Mucosa of gallbladder (tissue), 1 donor: ENCODE results near the gene ZNF281. TPM values are rescaled to one million over a fixed set of nuclear protein-coding genes. Genes with fewer than 3 reads are reported as not detected.
A peak's percentile ranks its signal among the peaks of the same experiment; 100 is the strongest.

Experiments
- DNase-seq: peaks from one replicate; pipeline ENCODE4 v3.0.0-alpha.2; 2020; ENCODE audit warnings: low spot score
- total RNA-seq: library from RNA; stranded (reverse); gene quantifications from one replicate; pipeline ENCODE4 v1.2.1, GENCODE V29; 2021
- donor health status: DM: no; HTN: no; CAD: no.

The ZNF281 gene
- total RNA-seq, 1 donor from 2014 or later, result 11.4 TPM

DNA sequence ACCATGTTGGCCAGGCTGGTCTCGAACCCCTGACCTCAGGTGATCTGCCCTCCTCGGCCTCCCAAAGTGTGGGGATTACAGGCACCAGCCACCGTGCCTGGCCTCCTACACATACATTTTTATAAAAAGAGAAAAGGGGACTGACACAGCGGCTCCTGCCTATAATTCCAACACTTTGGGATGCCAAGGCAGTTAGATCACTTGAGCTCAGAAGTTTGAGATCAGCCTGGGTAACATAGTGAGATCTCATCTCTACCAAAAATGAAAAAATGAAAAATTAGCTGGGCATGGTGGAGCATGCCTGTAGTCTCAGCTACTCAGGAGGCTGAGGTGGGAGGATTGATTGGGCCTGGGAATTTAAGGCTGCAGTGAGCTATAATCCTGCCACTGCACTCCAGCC, 23.4 kb downstream of the ZNF281 start:
- DNase-seq, result no peak

DNA sequence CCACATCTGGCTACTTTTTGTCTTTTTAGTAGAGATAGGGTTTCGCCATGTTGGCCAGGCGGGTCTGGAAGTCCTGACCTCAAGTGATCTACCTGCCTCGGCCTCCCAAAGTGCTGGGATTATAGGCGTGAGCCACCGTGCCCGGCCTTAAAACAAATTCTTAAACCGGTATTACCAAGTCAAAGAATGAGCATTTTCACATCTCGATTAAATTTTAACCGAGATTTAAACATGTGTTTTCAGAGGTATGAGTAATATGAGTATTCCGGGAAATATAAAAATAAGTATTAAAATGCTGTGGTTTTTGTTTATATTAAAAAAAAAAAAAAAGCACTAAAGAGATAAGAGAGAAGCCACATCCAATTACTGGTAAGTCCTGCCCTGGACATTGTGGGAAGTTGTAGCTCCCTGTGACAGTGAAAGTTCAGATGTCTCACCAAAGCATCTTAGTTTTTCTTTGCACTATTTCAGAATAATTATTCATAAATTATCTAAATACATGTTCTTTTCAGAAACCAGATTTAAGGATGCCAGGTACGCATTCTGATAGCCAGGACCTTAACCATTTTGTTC, 24.9 kb downstream of the ZNF281 start:
- no peak for DNase-seq

DNA sequence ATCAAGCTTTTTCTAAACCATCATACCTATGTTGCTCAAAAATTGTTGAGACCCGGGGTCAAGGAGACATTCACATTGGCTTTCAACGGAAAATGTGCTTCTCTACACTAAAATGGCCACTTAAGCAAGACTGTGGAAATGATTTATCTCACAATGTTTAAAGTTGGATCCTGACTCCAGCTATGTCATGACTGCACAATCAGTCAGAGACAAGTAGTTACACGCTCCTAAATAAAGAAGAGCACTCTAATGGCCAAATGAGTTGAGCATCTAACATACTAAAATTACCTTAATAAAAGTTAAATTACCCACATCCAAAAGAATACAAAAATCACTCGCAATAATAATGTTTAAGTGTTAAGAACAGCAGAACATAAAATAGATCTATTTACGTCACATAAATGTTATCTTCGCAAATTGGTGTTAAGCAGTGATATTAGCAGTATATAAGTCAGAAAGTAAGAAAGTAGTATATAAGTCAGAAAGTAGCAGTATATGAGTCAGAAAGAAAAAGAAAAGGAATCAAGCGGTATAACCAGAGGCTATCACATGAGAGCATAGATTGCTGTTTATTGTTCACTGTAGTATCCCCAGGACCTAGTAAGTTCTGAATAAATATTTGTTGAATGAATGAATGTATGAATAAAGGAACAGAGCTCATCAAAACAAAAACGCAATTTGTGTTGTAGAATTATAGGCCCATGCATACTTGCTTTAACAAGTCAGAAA, 28.4 kb downstream of the ZNF281 start:
- no peak for DNase-seq

DNA sequence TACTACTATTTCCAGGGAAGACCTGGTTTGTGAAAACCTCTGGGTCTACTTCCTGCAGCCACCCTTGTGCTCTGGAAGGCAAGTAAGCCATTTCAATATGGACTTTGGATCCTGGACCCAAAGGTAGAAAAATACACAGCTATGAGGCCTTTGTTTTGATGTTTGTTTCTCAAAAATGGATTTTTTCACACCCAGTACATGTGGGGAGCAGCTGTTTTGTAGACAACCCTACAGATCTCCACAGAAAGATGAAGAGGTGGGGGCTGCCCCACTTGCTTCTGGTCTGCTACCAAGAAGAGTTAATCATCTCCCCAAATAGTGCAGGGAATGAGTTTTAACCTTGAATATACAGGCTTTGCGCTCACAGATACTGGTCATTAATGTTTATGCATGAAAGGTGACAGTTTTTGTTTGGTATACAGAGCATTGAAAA, 29.2 kb downstream of the ZNF281 start:
- no peak for DNase-seq

DNA sequence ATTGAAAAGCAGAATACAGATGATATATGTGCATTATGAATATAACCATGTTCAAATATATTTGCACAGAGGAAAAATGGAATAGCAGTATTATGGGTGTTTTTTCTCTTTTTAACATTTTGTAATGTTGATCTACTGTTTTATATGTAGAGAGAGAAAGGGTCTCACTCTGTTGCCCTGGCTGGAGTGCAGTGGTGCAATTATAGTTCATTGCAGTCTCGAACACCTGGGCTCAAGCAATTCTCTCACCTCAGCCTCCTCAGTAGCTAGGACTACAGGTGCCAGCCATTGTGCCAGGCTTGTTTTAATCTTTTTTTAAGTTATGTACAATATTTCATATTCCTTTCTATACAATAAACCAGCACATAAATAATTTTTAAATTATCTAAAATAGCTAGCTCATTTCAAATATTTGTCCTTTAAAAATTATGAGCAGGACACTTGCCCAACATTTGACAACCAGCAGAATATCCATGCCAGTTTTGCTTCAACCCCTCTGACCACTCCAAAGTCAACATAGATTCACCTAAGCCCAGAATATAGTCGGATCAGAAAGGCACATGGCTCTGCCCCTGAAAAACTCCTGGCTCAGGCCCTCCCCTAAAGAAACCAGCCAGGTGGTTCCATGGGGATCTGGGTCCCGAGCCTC, 29.8 kb downstream of the ZNF281 start:
- DNase-seq, result no peak

DNA sequence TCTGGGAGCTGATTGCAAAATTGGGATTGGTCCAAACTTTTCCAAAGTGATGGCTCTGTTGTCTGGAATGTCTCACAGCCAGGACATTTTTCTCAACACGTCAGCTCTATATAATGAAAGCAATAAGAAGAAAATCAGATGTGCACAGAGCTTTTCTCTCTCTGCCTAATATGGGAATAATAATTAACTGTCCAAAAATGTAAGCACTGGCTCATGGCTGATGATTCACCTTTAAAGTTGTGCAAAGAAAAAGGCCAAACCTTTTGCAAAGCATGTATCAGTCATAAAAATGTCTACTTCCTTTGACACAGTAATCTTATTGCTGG, 30.4 kb downstream of the ZNF281 start:
- no peak for DNase-seq

DNA sequence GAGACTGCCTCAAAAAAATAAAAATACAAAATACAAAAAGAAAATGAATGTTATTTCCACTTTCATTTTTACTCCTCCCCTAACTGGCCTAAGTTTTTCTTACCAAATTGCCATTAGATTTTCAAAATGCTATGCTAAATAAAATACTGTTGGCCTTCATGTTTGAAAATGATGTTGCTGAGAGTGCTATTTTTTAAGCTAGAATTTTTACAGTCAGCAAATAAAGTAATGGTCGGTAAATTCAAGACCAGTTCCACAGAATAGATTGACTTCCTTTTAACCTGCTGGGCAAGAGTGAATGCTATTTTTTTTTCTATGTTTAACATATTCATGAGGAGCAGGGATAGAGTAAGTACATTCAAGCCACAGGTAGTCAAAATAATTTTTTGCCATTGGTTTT, 31.7 kb downstream of the ZNF281 start:
- DNase-seq, result no peak

DNA sequence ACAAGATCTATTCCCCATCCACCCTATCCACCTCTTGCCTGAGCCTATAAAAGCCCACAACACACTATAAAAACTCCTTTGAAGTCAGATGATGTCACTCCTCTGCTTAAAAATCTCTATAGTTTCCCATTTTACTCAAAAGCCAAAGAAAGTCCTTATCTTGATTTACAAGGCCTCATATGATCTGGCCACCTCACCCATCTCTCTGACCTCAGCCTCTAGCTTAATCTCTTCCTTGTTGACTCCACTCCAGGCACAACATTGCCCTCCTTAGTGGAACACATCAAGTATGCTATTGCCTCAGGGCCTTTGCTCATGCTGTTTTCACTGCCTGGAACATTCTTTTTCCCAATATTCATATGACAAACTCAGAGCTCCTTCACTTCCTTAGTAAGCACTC, 33.3 kb downstream of the ZNF281 start:
- DNase-seq, result no peak

DNA sequence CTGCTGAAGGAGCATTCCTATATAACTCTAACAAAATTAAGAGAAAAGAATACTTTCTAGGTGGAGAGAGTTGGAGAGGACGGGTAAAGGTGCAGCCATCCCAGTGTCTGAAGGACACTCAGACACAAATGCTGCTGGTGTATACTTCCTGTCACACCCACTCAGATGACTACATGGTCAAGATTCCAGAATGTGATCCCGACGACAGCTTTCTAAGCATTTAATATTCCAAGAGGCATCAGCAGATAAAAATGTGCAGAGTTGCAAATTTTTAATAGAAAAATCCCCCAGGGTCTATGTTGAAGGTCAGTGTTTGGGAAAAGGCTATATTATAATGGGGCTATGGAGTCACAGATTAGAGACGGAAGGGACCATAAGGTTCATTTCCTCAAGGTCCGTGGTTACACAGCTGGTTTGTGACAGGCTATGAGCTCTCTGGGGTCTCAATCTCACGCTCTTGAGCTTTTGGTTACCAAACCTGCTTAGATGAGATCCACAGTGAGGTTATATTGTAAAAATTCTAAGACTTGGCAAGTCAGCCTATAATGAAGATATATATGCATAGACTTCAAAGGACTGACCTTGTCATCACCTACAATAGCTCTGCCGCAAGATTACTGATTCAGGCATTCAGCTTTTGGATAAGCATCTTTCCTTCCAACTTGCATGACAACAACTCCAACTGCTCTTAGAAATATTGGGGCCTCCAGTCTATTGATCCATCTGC, 35.1 kb downstream of the ZNF281 start:
- DNase-seq, result no peak

DNA sequence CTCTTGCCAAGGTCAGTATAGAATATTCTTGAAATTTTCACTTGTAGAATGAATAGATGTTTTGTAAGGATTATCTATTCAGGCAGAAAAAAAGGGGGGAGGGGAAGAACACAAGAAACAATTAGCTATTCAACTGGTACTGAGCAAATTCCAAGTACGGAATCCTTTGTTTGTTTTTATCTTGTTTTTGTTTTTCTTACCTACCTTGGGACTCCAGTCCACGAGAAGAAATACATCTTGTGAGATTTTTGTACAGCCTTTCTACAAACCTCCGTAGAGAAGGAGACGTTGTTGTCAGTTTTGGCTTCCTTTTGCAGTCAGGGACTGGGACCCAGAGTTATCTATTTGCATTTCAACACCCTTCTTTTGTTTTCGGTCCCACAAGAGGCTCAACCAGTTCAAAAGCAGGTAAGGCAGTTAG, 36.0 kb downstream of the ZNF281 start:
- DNase-seq, result no peak

DNA sequence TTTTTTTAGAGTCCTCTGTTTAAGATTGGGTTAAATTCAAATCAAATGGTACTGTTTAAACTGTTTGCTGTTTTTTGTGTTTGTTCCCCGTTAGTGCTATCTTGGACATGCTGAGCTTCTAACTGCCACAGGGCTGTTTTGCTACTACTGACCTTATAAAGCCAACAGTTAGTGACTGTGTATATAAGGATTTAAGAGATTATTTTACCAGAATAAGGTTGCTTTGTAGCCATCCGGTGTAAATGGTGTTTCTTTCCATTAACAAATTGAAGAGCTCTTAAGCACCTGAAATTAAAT, 37.0 kb downstream of the ZNF281 start:
- DNase-seq, result no peak

DNA sequence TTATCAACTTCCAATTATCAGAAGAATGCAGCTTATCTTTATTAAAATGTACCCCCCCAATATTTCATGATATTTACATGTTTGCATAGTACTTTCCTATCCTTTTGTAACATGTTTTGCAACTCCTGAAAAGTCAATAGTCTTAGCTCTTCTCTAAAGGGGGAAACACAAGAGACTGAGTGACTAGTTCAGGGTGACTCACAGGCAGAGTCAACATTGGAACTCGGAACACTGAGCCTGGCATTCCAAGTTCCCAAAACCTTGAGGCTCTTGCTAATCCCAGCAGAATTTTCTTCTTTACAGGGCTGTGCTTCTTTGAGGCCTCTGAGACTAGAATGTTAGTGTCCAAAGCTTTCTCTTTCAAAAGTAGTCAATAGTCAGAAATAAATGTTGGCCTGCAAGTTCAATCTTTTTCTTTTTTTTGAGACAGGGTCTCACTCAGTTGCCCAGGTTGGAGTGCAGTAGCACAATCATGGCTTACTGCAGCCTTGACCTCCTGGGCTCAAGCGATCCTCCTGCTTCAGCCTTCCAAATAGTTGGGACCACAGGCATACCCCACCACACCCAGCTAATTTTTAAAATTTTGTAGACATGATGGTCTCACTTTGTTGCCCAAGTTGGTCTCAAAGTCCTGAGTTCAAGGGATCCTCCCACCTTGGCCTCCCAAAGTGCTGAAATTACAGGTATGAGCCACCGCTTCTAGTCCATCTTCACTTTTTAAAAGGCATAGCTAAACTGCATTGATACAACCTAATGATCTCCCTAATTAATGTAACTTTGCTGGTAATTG, 37.5 kb downstream of the ZNF281 start:
- peak; percentile 27 for DNase-seq

DNA sequence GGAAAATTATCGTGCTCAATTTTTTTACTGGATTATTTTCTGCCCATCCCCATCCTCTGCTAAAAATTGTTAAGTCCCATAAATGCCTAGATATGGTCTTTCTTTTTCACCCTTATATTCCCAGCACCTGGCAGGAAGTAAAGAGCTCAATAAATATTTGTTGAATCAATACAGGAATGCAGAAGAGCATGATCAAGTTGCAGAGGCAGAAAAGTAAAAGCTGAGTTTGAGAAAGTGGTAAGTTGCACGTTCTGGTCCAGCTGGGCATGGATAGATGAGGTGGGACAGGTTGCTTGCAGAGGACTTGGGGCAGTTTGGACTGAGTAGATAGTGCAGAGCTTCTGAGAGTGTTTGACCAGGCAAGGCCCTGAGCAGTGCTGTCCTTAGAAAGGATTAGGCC, 40.1 kb downstream of the ZNF281 start:
- no peak for DNase-seq

DNA sequence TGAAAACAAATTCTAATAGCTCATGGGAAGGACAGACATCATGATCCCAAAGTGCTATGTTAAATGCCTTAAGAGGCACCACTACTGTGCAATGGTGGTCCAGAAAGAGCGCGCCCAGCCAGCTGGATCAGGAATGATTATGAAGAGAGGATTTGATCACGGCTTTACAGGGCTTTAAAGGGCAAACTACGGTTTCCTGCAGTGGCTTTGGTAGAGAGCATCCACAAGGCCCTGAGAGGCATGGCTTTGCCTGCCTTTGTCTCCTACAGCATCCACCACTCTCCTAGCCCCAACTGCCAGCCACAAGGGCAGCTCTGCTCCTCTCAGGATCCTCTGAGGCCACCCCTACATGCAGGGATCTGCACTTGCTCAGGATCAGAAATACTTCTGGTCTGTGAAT, 40.7 kb downstream of the ZNF281 start:
- no peak for DNase-seq

DNA sequence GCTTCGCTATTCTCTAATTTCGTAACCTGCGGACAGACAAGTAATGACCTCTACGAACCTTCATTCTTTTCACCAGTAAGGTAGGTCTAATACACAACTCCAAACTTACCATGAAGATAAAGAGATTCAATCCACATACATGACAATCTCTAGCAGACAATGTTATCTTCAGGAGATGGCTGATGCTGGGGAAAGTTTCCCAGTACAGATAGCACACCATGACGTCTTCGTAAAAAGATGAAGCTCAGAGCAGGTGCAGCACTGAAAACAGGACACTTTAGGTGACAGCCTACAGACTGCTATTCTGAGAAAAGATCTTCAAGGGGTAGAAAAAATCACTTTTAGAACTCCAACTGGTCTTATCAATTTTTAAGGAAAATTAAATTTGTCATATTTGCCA, 41.3 kb downstream of the ZNF281 start:
- DNase-seq, result no peak

DNA sequence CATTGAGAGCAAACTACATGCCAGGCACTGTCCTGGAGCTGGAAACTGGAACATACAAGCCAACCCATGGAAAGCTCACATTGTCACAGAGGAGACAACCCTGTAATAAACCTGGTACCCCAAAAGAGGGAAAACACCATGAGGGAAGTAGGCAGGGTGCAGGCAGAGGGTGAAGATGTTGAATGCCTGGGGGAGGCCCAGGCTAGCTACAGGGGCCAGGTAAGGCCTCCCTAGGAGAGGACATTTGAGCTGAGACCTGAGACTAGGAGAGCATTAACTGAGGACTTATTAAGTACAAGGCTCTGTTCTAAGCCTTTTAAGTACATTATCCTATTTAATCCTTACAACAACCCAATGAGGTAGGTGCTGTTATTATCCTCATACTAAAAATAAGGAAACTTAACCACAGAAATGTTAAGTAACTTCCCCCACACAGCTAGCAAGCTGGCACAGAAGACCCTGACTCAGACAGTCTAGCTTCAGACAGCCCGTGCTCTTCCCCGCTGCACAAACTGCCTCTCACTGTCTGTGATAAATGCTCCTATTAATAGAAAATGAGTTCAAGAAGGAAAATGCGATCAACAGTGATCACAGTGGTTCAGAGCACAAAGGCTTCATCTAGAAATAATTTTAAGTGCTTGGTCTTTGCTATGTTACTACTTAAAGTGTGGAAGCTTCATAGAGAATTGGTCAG, 41.8 kb downstream of the ZNF281 start:
- no peak for DNase-seq

DNA sequence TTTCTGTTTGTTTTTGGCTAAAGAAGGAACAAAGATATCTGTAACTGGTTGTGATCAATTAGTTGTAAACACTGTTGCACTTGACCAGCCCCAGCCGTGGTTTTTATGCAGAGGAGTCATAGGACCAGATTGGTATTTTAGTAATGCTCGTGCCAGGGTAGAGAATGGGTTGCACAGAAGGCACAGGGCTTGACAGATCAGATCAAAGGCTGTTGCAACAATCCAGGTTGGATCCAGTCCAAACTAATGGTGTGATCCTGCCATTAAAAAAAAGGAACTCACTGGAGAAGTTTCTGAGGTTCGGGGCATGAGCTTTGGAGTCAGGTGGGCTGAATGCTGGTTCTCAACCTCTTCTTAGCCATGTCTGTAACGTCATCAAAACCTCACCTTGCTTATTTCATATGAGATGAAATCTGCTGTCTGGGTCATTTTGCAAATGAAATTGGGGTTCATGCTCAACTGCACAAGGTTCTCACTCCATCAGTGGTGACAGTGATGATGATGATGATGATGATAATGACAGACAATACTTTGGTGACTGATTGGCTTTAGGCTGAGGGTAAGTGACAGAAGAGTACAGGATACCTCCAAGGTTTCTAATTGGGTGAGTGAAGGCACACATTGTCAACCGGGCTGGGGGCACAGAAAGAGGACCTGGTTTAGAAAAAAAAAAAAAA, 43.1 kb downstream of the ZNF281 start:
- peak; percentile 13 for DNase-seq

DNA sequence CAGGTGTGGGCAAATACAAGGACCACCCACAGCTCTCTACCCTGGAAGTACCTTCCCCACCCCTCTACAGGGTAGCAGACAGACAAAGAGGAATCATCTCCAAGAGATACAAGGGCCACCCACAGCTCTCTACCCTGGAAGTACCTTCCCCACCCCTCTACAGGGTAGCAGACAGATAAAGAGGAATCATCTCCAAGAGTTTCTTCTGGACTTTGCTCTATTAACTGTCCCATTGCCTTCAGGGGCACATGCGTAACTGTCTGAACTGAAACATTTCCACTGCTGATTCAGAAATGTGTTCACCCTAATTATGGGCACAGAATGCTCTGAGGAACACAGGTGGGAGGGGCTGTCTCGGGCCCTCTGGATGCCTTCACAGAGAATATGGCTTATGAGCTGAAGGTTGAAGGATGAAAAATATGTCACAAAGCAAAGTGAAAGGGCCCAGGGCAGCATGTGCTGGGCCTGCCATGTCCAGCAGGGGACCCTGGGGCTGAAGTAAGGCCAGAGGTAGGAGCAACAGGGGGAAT, 43.9 kb downstream of the ZNF281 start:
- no peak for DNase-seq

DNA sequence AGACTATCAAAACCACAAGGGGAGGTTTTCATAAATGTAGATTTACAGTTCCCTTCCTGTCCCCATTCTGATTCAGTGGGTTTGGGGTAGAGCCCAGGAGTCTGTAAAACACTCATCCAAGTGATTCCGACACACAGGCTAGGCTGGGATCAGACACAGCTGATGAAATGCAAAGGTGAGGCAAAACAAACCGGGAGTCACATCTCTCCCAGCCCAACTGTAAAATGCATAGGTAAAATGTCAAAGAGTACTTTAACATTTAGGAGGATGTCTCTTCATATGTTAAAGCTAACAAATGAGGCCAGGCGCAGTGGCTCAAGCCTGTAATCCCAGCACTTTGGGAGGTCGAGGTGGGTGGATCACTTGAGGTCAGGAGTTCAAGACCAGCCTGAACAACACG, 45.0 kb downstream of the ZNF281 start:
- no peak for DNase-seq

DNA sequence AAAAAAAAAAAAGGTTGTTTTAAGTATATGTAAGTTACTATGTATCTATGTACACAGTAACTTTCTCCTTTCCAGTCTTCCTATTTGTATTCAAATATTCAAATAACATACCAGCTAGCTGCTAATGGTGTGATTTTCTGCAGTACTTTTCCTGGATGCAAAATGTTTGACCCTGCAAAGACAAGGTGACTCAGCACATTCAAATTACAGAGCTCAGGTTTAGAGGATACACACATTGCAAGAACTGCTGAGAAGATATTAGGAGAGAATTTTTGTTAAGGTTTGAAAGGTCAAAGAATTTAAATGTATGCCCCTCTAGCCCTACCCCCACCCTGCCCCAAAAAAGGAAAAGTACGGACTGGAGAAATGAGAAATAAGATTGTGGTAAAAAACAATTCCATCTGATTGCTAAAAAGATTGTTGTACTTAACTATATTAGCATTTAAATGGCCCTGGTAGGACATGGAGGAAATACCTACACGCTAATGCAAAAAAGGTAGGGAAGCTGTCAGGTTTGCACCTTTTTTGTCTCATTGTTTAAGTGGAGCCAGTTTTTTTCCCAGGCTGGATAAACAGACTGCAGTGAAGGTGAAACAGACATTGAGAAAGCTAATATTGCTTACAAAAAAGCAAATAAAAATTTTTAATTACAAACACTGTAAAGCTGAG, 45.6 kb downstream of the ZNF281 start:
- no peak for DNase-seq
